ENCODE results near the gene P2RY6. TPM values are rescaled to one million over a fixed set of nuclear protein-coding genes. Genes with fewer than 3 reads are reported as not detected.

The P2RY6 gene
- total and polyA plus RNA-seq, 2 donors from 2014 or later: 6.7 to 17.9 TPM

DNA sequence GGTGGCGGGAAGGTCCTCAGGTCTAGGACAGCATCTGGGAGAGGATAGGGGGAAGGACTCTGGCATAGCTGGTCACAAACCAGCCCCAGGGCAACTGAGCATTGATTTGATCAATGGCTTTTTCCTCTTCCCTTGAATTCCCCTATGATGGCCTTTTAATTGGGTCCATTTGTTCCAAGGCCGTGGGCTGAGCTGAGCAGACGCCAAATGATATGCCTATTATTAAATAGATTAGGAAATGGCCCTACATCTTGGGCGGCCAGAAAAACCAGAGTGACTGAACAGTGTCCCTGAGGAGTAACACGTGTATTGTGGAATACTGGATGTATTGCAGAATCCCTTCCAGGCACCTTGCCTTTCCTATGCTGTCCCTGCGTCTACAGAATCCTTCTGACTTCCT lies 26.7 kb upstream of the P2RY6 start:
- no peak for FAIRE-seq
- no peak overlapping the region for H3K9ac ChIP-seq (ENCODE audit: low read length in 3 of 3)
- TF ChIP-seq CTCF (IDR thresholded peaks at IDR 0.05; ENCODE audit: borderline replicate concordance, extremely low read depth, insufficient read depth): no peak
- no peaks in the 10 kb centered on the region for H3K9me3 ChIP-seq (ENCODE audit: control insufficient read depth in 2 of 3, insufficient read depth in 1 of 3, low read length in 3 of 3)
- DNase-seq: peak in 2 of 5 donors; percentile 35 to 40
- H3K27ac ChIP-seq (ENCODE audit: low read depth in 2 of 2, low read length in 2 of 2): no peak overlapping the region
- H3K4me3 ChIP-seq (ENCODE audit: low read length in 3 of 3): no peak overlapping the region
- H3K36me3 ChIP-seq (ENCODE audit: control insufficient read depth in 2 of 3, insufficient read depth in 3 of 3, low read length in 3 of 3): no peaks in the 10 kb centered on the region
- peaks cover 0 to 9% (median 7%) of the 10 kb centered on the region in 3 donors for H3K4me1 ChIP-seq (ENCODE audit: control insufficient read depth in 2 of 3, insufficient read depth in 2 of 3, low read depth in 1 of 3, low read length in 3 of 3)
- no peaks in the 10 kb centered on the region for H3K27me3 ChIP-seq (ENCODE audit: control insufficient read depth, insufficient read depth, low read length)
- intact Hi-C loops (cut with DNase I): no loop called here

- H3K27me3 ChIP-seq (ENCODE audit: control insufficient read depth, insufficient read depth, low read length): no peaks in the 10 kb centered on the region
- intact Hi-C loops (cut with DNase I): no loop called here
- H3K9me3 ChIP-seq (ENCODE audit: control insufficient read depth in 2 of 3, insufficient read depth in 1 of 3, low read length in 3 of 3): no peaks in the 10 kb centered on the region
- no peaks in the 10 kb centered on the region for H3K36me3 ChIP-seq (ENCODE audit: control insufficient read depth in 2 of 3, insufficient read depth in 3 of 3, low read length in 3 of 3)
- H3K4me1 ChIP-seq (ENCODE audit: control insufficient read depth in 2 of 3, insufficient read depth in 2 of 3, low read depth in 1 of 3, low read length in 3 of 3): peaks cover 0 to 10% (median 7%) of the 10 kb centered on the region in 3 donors
- DNase-seq: no peak
- no peak for FAIRE-seq
- no peak for TF ChIP-seq CTCF (IDR thresholded peaks at IDR 0.05; ENCODE audit: borderline replicate concordance, extremely low read depth, insufficient read depth)
- no peak overlapping the region for H3K9ac ChIP-seq (ENCODE audit: low read length in 3 of 3)
- H3K4me3 ChIP-seq (ENCODE audit: low read length in 3 of 3): no peak overlapping the region
- no peak overlapping the region for H3K27ac ChIP-seq (ENCODE audit: low read depth in 2 of 2, low read length in 2 of 2)
Observed at GRCh38 chr11:73246303-73246702, 25.8 kb upstream of the P2RY6 start.

GRCh38 chr11:73248526-73249185 lies 23.5 kb upstream of the P2RY6 start:
- H3K27ac ChIP-seq (ENCODE audit: low read depth in 2 of 2, low read length in 2 of 2): no peak overlapping the region
- TF ChIP-seq CTCF (IDR thresholded peaks at IDR 0.05; ENCODE audit: borderline replicate concordance, extremely low read depth, insufficient read depth): no peak
- H3K27me3 ChIP-seq (ENCODE audit: control insufficient read depth, insufficient read depth, low read length): no peaks in the 10 kb centered on the region
- H3K4me3 ChIP-seq (ENCODE audit: low read length in 3 of 3): no peak overlapping the region
- FAIRE-seq (no peak), DNase-seq (peak in 1 of 5 donors; percentile 8)
- peaks cover 0 to 10% (median 0%) of the 10 kb centered on the region in 3 donors for H3K4me1 ChIP-seq (ENCODE audit: control insufficient read depth in 2 of 3, insufficient read depth in 2 of 3, low read depth in 1 of 3, low read length in 3 of 3)
- H3K9ac ChIP-seq (ENCODE audit: low read length in 3 of 3): no peak overlapping the region
- no peaks in the 10 kb centered on the region for H3K9me3 ChIP-seq (ENCODE audit: control insufficient read depth in 2 of 3, insufficient read depth in 1 of 3, low read length in 3 of 3)
- H3K36me3 ChIP-seq (ENCODE audit: control insufficient read depth in 2 of 3, insufficient read depth in 3 of 3, low read length in 3 of 3): no peaks in the 10 kb centered on the region
- intact Hi-C loops (cut with DNase I): no loop called here

Data from kidney (tissue), 14 donors.